Adipocyte (in vitro differentiated cells): Measurements from ENCODE around the gene BEND3.
"Not testable (repeated sequence)": the region's sequence is repeated elsewhere in the genome, so short reads cannot be mapped to it uniquely, and the experiment has no call there.

ENCODE experiments used
- DNase-seq: peaks from one replicate; pipeline ENCODE4 v3.0.0-alpha.2; 2015; ENCODE audit warnings: low read depth
- H3K27me3 ChIP-seq: replicated peaks from 2 replicates; pipeline ENCODE4 v1.7.0; 2013; ENCODE audit warnings: mild to moderate bottlenecking, low read length, moderate library complexity; ENCODE audit not compliant: control insufficient read depth, insufficient read depth
- H3K36me3 ChIP-seq: 2 replicates; pipeline ENCODE4 v1.7.0; 2013; ENCODE audit warnings: low read length, mild to moderate bottlenecking, moderate library complexity; ENCODE audit not compliant: control insufficient read depth, insufficient read depth, severe bottlenecking
- H3K4me1 ChIP-seq: 2 replicates; pipeline ENCODE4 v1.7.0; 2013; ENCODE audit warnings: mild to moderate bottlenecking, low read length, moderate library complexity; ENCODE audit not compliant: control insufficient read depth, insufficient read depth
- H3K4me3 ChIP-seq: 2 replicates; pipeline ENCODE4 v1.7.0; 2013; ENCODE audit warnings: mild to moderate bottlenecking, low read length, moderate library complexity
- H3K9ac ChIP-seq: 2 replicates; pipeline ENCODE4 v1.7.0; 2013; ENCODE audit warnings: mild to moderate bottlenecking, low read length, moderate library complexity
- H3K9me3 ChIP-seq: 2 replicates; pipeline ENCODE4 v1.7.0; 2013; ENCODE audit warnings: mild to moderate bottlenecking, low read length, moderate library complexity; ENCODE audit not compliant: control insufficient read depth

Gene BEND3

DNA sequence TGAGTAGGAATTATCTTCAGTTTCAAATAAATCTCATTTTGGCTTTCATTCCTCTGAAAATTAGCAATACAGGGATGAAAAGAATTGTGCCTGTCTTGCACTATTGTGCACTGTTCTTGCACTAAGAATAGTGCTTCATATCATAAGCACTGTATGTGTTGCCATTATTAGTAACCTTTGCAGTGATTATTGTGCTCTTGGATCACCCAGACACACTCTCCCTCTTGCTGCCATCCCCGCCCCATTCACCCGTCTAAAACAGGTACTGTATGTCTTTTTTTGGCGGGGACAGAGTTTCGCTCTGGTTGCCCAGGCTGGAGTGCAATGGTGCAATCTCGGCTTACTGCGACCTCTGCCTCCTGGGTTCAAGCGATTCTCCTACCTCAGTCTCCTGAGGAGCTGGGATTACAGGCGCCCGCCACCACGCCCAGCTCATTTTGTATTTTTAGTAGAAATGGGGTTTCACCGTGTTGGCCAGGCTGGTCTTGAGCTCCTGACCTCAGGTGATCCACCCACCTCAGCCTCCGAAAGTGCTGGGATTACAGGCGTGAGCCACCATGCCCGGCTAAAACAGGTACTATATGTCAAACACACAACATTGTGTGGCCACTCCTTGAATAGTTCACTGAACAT is 19.8 kb upstream of the BEND3 start:
- not testable (repeated sequence) for H3K4me1 ChIP-seq, DNase-seq, H3K36me3 ChIP-seq, H3K27me3 ChIP-seq, H3K9me3 ChIP-seq, H3K9ac ChIP-seq, H3K4me3 ChIP-seq

DNA sequence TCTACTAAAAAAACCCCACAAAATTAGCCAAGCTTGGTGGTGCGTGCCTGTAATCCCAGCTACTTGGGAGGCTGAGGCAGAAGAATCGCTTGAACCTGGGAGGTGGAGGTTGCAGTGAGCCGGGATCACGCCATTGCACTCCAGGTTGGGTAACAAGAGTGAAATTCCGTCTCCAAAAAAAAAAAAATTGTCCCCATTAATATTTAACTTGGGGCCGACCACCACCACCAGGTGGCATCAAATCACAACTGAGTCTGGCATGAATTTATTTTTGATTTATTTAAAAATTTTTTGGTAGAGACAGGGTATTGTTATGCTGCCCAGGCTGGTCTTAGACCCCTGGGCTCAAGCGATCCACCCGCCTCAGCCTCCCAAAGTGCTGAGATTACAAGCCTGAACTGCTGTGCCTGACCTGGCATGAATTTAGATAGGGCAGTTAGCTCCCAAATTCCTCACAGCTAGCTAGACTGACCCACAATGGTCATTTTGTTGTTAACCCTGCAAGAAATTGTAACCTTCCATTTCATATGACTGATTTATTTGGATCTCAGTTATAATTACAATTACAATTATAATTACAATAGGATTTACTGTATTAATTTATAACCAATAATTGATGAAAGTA is 17.1 kb upstream of the BEND3 start:
- Histone ChIP-seq H3K4me3 (no peak overlapping the region), H3K27me3 (no peaks in the 10 kb centered on the region), H3K9ac (no peak overlapping the region), H3K4me1 (peaks cover 13% of the 10 kb centered on the region), H3K9me3 (no peaks in the 10 kb centered on the region), H3K36me3 (no peaks in the 10 kb centered on the region)
- DNase-seq = peak; percentile 81

DNA sequence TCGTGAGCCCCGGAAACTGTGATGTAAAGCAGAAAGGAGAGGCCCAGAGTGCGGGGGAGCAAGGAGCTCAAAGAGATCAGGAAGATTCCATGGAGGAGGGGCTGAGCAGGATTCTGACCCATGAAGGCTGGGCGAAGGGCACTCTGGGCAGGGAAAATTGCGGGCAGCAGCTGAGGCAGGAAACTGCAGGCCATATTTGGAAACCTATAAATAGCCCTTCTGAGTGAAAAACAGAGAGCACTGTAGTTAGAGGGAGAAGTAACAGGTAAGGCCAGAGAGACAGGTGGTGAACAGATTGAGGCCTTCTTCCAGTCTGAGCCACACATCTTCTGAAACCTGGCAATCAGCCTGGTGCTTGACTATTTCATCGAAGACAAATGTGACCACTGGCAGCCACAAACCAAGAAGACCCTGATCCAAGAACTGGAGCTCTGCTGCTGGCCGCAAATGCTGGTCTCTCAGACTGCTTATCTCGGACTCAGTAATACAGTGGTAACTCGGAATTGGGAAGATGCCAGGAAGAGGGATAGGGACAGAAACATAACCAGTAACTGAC is 14.1 kb upstream of the BEND3 start:
- H3K4me3 ChIP-seq = no peak overlapping the region
- no peak overlapping the region for H3K9ac ChIP-seq
- H3K9me3 ChIP-seq = no peaks in the 10 kb centered on the region
- H3K36me3 ChIP-seq = no peaks in the 10 kb centered on the region
- no peak for DNase-seq
- no peaks in the 10 kb centered on the region for H3K27me3 ChIP-seq
- H3K4me1 ChIP-seq = peaks cover 17% of the 10 kb centered on the region

GRCh38 chr6:107128577-107128976 is 13.3 kb upstream of the BEND3 start:
- Histone ChIP-seq H3K36me3 (no peaks in the 10 kb centered on the region), H3K4me1 (peaks cover 17% of the 10 kb centered on the region)

DNA sequence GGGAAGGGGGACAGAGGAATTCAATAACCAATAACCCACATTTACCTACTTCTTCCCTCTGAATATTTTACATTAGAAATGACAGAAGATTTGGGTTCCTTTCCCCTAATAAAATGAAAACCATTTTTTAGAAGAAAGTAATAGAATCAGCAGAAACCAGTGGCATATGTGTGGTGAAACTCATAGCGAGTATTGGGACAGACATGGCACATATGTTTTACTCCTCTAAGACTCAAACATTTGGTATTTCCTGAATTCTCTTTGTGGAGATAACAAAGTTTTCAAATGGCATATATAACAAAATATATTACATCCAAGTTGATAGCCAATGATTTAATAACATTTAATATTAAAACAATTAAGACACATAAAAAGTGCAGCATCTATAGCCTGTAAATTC is 12.9 kb upstream of the BEND3 start:
- peaks cover 17% of the 10 kb centered on the region for H3K4me1 ChIP-seq
- no peak overlapping the region for H3K9ac ChIP-seq
- peak overlapping the region; percentile 27 for H3K4me3 ChIP-seq
- peak; percentile 63 for DNase-seq
- no peaks in the 10 kb centered on the region for H3K36me3 ChIP-seq
- H3K27me3 ChIP-seq = no peaks in the 10 kb centered on the region
- H3K9me3 ChIP-seq = no peaks in the 10 kb centered on the region

More at GRCh38 chr6:107128577-107128976, 13.3 kb upstream of the BEND3 start:
- Histone ChIP-seq H3K9ac (no peak overlapping the region), H3K27me3 (no peaks in the 10 kb centered on the region), H3K9me3 (no peaks in the 10 kb centered on the region), H3K4me3 (no peak overlapping the region)
- DNase-seq = no peak

DNA sequence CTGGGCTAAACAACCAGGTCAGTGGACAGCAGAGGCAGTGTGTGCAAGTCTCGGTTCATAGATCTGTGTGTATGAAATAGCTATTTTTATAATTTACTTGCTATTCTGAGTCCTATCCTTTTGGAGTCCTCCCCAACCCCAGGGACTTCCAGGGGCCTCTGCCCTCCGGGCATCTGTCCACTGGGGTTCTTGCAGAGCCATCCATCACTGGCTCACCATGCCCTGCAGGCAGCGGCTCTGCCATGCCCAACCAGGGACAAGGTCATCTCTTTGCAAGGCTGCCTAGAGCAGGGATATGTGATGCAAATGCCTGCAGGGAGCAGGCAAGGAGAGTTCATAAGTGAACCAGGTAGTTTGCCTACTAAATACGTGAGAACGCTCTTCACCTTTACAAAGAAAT is 10.5 kb upstream of the BEND3 start:
- Histone ChIP-seq H3K4me3 (no peak overlapping the region), H3K9me3 (no peaks in the 10 kb centered on the region), H3K4me1 (peaks cover 17% of the 10 kb centered on the region), H3K27me3 (no peaks in the 10 kb centered on the region), H3K9ac (no peak overlapping the region), H3K36me3 (no peaks in the 10 kb centered on the region)
- DNase-seq = no peak

GRCh38 chr6:107124934-107125348 is 9.6 kb upstream of the BEND3 start:
- no peaks in the 10 kb centered on the region for H3K27me3 ChIP-seq
- H3K9me3 ChIP-seq = no peaks in the 10 kb centered on the region
- H3K36me3 ChIP-seq = no peaks in the 10 kb centered on the region
- DNase-seq = no peak
- no peak overlapping the region for H3K9ac ChIP-seq
- H3K4me3 ChIP-seq = no peak overlapping the region
- H3K4me1 ChIP-seq = peaks cover 17% of the 10 kb centered on the region

- Histone ChIP-seq H3K27me3 (no peaks in the 10 kb centered on the region), H3K4me3 (no peak overlapping the region), H3K9me3 (no peaks in the 10 kb centered on the region), H3K36me3 (no peaks in the 10 kb centered on the region), H3K4me1 (peaks cover 14% of the 10 kb centered on the region), H3K9ac (no peak overlapping the region)
- DNase-seq = no peak
Measured at GRCh38 chr6:107123501-107123900, 8.2 kb upstream of the BEND3 start.

DNA sequence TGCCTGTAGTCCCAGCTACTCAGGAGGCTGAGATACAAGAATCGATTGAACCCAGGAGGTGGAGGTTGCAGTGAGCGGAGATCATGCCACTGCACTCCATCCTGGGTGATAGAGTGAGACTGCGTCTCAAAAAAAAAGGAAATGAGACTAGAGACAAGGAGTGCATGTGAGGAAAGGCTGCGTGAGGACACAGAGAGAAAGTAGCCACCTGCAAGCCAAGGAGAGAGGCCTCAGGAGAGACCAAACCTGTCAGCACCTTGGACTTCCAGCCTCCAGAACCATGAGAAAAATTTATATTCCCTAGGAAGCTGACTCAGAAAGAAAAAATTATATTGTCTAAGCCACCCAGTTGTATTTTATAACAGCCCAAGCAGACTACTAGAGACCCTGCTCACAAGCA is 7.4 kb upstream of the BEND3 start:
- H3K27me3 ChIP-seq = no peaks in the 10 kb centered on the region
- no peaks in the 10 kb centered on the region for H3K36me3 ChIP-seq
- no peaks in the 10 kb centered on the region for H3K9me3 ChIP-seq
- no peak for DNase-seq
- H3K4me1 ChIP-seq = peaks cover 6% of the 10 kb centered on the region
- H3K4me3 ChIP-seq = no peak overlapping the region
- no peak overlapping the region for H3K9ac ChIP-seq

- H3K36me3 ChIP-seq = no peaks in the 10 kb centered on the region
- H3K9me3 ChIP-seq = no peaks in the 10 kb centered on the region
- H3K4me3 ChIP-seq = no peak overlapping the region
- peaks cover 4% of the 10 kb centered on the region for H3K4me1 ChIP-seq
- no peak overlapping the region for H3K9ac ChIP-seq
- DNase-seq = no peak
- H3K27me3 ChIP-seq = no peaks in the 10 kb centered on the region
Measured at GRCh38 chr6:107121964-107122495, 6.7 kb upstream of the BEND3 start.

DNA sequence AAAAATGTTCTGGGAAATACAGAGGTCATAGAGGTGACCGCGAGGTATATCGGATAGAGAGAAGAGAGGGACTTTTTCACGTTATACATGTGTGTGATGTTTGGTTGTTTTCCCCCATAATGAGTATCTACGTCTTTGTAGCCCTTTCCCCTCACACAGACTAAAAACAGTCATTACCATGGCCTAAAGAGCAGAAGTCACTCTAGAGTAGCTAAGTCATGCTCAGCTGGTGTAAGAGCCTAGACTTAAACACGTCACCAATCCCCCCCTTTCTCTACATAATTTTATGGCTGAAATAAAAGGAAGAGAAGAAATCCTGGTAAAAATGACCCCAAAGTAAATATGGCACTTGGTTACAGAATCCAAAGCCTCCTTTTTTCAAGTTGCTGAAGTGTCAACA is 6.0 kb upstream of the BEND3 start:
- no peak for DNase-seq
- no peak overlapping the region for H3K9ac ChIP-seq
- H3K4me3 ChIP-seq = no peak overlapping the region
- no peaks in the 10 kb centered on the region for H3K9me3 ChIP-seq
- no peaks in the 10 kb centered on the region for H3K27me3 ChIP-seq
- H3K36me3 ChIP-seq = no peaks in the 10 kb centered on the region
- peaks cover 8% of the 10 kb centered on the region for H3K4me1 ChIP-seq
